ENCODE results near the gene GRM7.

Gene GRM7

GRCh38 chr3:7445331-7445730, 584.4 kb downstream of the GRM7 start:
- no peak for TF ChIP-seq CTCF (IDR thresholded peaks at IDR 0.05; ENCODE audit: low read depth, low read length)
- H3K4me3 ChIP-seq (ENCODE audit: low read depth, low read length), result no peak overlapping the region

GRCh38 chr3:7447197-7447769, 586.4 kb downstream of the GRM7 start:
- H3K4me3 ChIP-seq (ENCODE audit: low read depth, low read length), result no peak overlapping the region
- no peak for TF ChIP-seq CTCF (IDR thresholded peaks at IDR 0.05; ENCODE audit: low read depth, low read length)

GRCh38 chr3:7456386-7456785, 595.5 kb downstream of the GRM7 start:
- no peak for TF ChIP-seq CTCF (IDR thresholded peaks at IDR 0.05; ENCODE audit: low read depth, low read length)
- H3K4me3 ChIP-seq (ENCODE audit: low read depth, low read length), result no peak overlapping the region

GRCh38 chr3:7461202-7461825, 600.4 kb downstream of the GRM7 start:
- no peak overlapping the region for H3K4me3 ChIP-seq (ENCODE audit: low read depth, low read length)
- TF ChIP-seq CTCF (IDR thresholded peaks at IDR 0.05; ENCODE audit: low read depth, low read length), result no peak

- no peak overlapping the region for H3K4me3 ChIP-seq (ENCODE audit: low read depth, low read length)
- TF ChIP-seq CTCF (IDR thresholded peaks at IDR 0.05; ENCODE audit: low read depth, low read length), result no peak
Measured at GRCh38 chr3:7469866-7470265, 609.0 kb downstream of the GRM7 start.

- no peak overlapping the region for H3K4me3 ChIP-seq (ENCODE audit: low read depth, low read length)
- TF ChIP-seq CTCF (IDR thresholded peaks at IDR 0.05; ENCODE audit: low read depth, low read length), result no peak
Measured at GRCh38 chr3:7484636-7485035, 623.7 kb downstream of the GRM7 start.

GRCh38 chr3:7487763-7488162, 626.8 kb downstream of the GRM7 start:
- no peak for TF ChIP-seq CTCF (IDR thresholded peaks at IDR 0.05; ENCODE audit: low read depth, low read length)
- no peak overlapping the region for H3K4me3 ChIP-seq (ENCODE audit: low read depth, low read length)
